HepG2 (cell line): ENCODE results near the gene RPUSD4. TPM values are rescaled to one million over a fixed set of nuclear protein-coding genes. Genes with fewer than 3 reads are reported as not detected.

Source experiments
- ATF3 ChIP-seq: sonication (generic); formaldehyde crosslinking; IDR thresholded peaks from 2 replicates; pipeline ENCODE4 v1.4.0; 2020; ENCODE audit warnings: missing genetic modification reagents
- BHLHE40 ChIP-seq: IDR thresholded peaks from 2 replicates; pipeline ENCODE4 v1.6.1; 2011; ENCODE audit warnings: low read length, improper control_type of control experiment
- CENPX ChIP-seq: sonication (generic); formaldehyde crosslinking; IDR thresholded peaks from 2 replicates; pipeline ENCODE4 v1.9.0; 2021; ENCODE audit warnings: mild to moderate bottlenecking, missing genetic modification reagents, moderate library complexity
- CERS6 ChIP-seq: sonication (generic); formaldehyde crosslinking; IDR thresholded peaks from 2 replicates; pipeline ENCODE4 v1.5.0; 2020; ENCODE audit warnings: missing genetic modification reagents
- E2F1 ChIP-seq: sonication (generic); formaldehyde crosslinking; IDR thresholded peaks from 2 replicates; pipeline ENCODE4 v1.5.0; 2020; ENCODE audit warnings: missing genetic modification reagents
- GATA4 ChIP-seq: sonication (generic); IDR thresholded peaks from 2 replicates; pipeline ENCODE4 v1.6.1; 2016; ENCODE audit warnings: antibody characterized with exemption, low read depth, borderline replicate concordance
- GMEB2 ChIP-seq: IDR thresholded peaks from 2 replicates; pipeline ENCODE4 v1.6.1; 2016; ENCODE audit warnings: missing biosample characterization, missing genetic modification reagents, low read depth
- HMGA1 ChIP-seq: sonication (generic); formaldehyde crosslinking; conservative IDR thresholded peaks from 2 replicates; pipeline ENCODE4 v1.4.0; 2020; ENCODE audit warnings: missing genetic modification reagents
- MLLT10 ChIP-seq: sonication (generic); formaldehyde crosslinking; IDR thresholded peaks from 2 replicates; pipeline ENCODE4 v1.4.0; 2020; ENCODE audit warnings: missing genetic modification reagents
- NFKB2 ChIP-seq: sonication (generic); formaldehyde crosslinking; IDR thresholded peaks from 2 replicates; pipeline ENCODE4 v1.4.0; 2020; ENCODE audit warnings: missing genetic modification reagents, borderline replicate concordance
- NR1H2 ChIP-seq: sonication (generic); formaldehyde crosslinking; IDR thresholded peaks from 2 replicates; pipeline ENCODE4 v1.8.1; 2022; ENCODE audit warnings: low read depth, missing genetic modification reagents, borderline replicate concordance
- ZBTB8A ChIP-seq: sonication (generic); formaldehyde crosslinking; IDR thresholded peaks from 2 replicates; pipeline ENCODE4 v1.4.0; 2020; ENCODE audit warnings: mild to moderate bottlenecking, low read depth, missing genetic modification reagents, borderline replicate concordance
- ZNF24 ChIP-seq: fragments of 450-650 bp; IDR thresholded peaks from 2 replicates; pipeline ENCODE4 v1.6.1; 2017; ENCODE audit warnings: antibody characterized with exemption, mild to moderate bottlenecking
- ZNF513 ChIP-seq: sonication (generic); formaldehyde crosslinking; conservative IDR thresholded peaks from 2 replicates; pipeline ENCODE4 v1.5.0; 2020; ENCODE audit warnings: missing genetic modification reagents
- ZNF543 ChIP-seq: sonication (generic); formaldehyde crosslinking; IDR thresholded peaks from 2 replicates; pipeline ENCODE4 v1.4.0; 2020; ENCODE audit warnings: mild to moderate bottlenecking, missing genetic modification reagents
- ZNF569 ChIP-seq: sonication (generic); formaldehyde crosslinking; IDR thresholded peaks from 2 replicates; pipeline ENCODE4 v1.5.0; 2020; ENCODE audit warnings: mild to moderate bottlenecking, missing genetic modification reagents, moderate library complexity, borderline replicate concordance
- ZNF609 ChIP-seq: sonication (generic); formaldehyde crosslinking; IDR thresholded peaks from 2 replicates; pipeline ENCODE4 v1.4.0; 2020; ENCODE audit warnings: mild to moderate bottlenecking, missing genetic modification reagents, borderline replicate concordance
- ZNF713 ChIP-seq: sonication (generic); formaldehyde crosslinking; IDR thresholded peaks from 2 replicates; pipeline ENCODE4 v1.4.0; 2020; ENCODE audit warnings: mild to moderate bottlenecking, missing genetic modification reagents
- ZNF761 ChIP-seq: sonication (generic); formaldehyde crosslinking; conservative IDR thresholded peaks from 2 replicates; pipeline ENCODE4 v1.4.0; 2020; ENCODE audit warnings: mild to moderate bottlenecking, missing genetic modification reagents
- polyA plus RNA-seq, 8 experiments: library from polyadenylated mRNA; depleted of rRNA in 3 of 8; stranded (reverse) in 7 of 8; unstranded in 1 of 8; fragments of >200 nt; fragmentation: Illumina TruSeq in 4 of 8; extraction: Trizol in 4 of 8; gene quantifications; 2 replicates each; pipeline versions ENCODE4 v1.2.1 to v1.2.3, GENCODE V29; 2011 to 2016; ENCODE audit warnings: low read depth in 4 of 8, missing spikeins in 1 of 8, mixed read lengths in 1 of 8; ENCODE audit not compliant: insufficient read depth in 1 of 8
- total RNA-seq, 5 experiments: library from RNA; depleted of rRNA; stranded (reverse); fragments of >200 nt; fragmentation: Illumina TruSeq; extraction: Trizol; gene quantifications; 2 replicates each; pipeline ENCODE4 v1.2.3, GENCODE V29; 2016; ENCODE audit warnings: low read depth in 1 of 5

The RPUSD4 gene
- total and polyA plus RNA-seq, 2 of the 13 experiments (the other 11 are each of a cell fraction or from before 2014, with no cell fraction given) = 45.0 to 52.9 TPM

GRCh38 chr11:126158054-126158791, 53.2 kb downstream of the RPUSD4 start (continued):
- TF ChIP-seq CENPX (CRISPR knock-in tag) (no peak), ZNF513 (CRISPR knock-in tag) (no peak), ZNF569 (CRISPR knock-in tag) (no peak), ATF3 (no peak), CERS6 (CRISPR knock-in tag) (no peak), ZBTB8A (CRISPR knock-in tag) (no peak), GATA4 (no peak), NFKB2 (CRISPR knock-in tag) (no peak), ZNF713 (no peak), E2F1 (no peak), ZNF24 (no peak), MLLT10 (no peak), HMGA1 (CRISPR knock-in tag) (no peak), GMEB2 (no peak), NR1H2 (no peak), BHLHE40 (no peak), ZNF543 (CRISPR knock-in tag) (no peak), ZNF761 (CRISPR knock-in tag) (no peak), ZNF609 (CRISPR knock-in tag) (no peak)
